IPS DF 6.9 (cell line): ENCODE results near the gene FDXR.
A peak's percentile ranks its signal among the peaks of the same experiment; 100 is the strongest.

Experiments used
- DNase-seq: peaks from one replicate; pipeline ENCODE4 v3.0.0-alpha.2; 2013; ENCODE audit warnings: low read depth, low spot score
- H3K27ac ChIP-seq: one replicate; pipeline ENCODE4 v1.5.1; 2013; ENCODE audit warnings: low read length, control low read depth
- H3K27me3 ChIP-seq: 2 replicates; pipeline ENCODE4 v1.6.1; 2013; ENCODE audit warnings: mild to moderate bottlenecking, low read length; ENCODE audit not compliant: control insufficient read depth, insufficient read depth
- H3K36me3 ChIP-seq: 2 replicates; pipeline ENCODE4 v1.6.1; 2013; ENCODE audit warnings: low read length; ENCODE audit not compliant: control insufficient read depth, insufficient read depth
- H3K4me1 ChIP-seq: 2 replicates; pipeline ENCODE4 v1.6.1; 2013; ENCODE audit warnings: low read length; ENCODE audit not compliant: control insufficient read depth, insufficient read depth
- H3K4me3 ChIP-seq: 2 replicates; pipeline ENCODE4 v1.5.1; 2013; ENCODE audit warnings: mild to moderate bottlenecking, low read length
- H3K9me3 ChIP-seq: 2 replicates; pipeline ENCODE4 v1.6.1; 2013; ENCODE audit warnings: low read length, inconsistent platforms; ENCODE audit not compliant: control insufficient read depth, insufficient read depth
- WGBS: extraction: QIAGEN DNeasy Blood & Tissue Kit; methylation state at CpG from one replicate; pipeline ENCODE4 v1.1.7; 2013; ENCODE audit warnings: mixed read lengths, missing lambda C conversion rate; ENCODE audit not compliant: insufficient read length, insufficient coverage; 5-methylcytosine and 5-hydroxymethylcytosine counted together

Gene FDXR

GRCh38 chr17:74857191-74857590, 15.6 kb downstream of the FDXR start:
- Histone ChIP-seq H3K36me3 (no peaks in the 10 kb centered on the region; the same call in 1 of the 2 replicates), H3K27ac (no peak overlapping the region), H3K4me1 (peaks cover 2% of the 10 kb centered on the region), H3K4me3 (no peak overlapping the region), H3K9me3 (no peaks in the 10 kb centered on the region), H3K27me3 (peaks cover 51% of the 10 kb centered on the region)
- 100% methylated on average over 1 of the region's 4 CpGs for WGBS
- no peak for DNase-seq

- H3K27me3 ChIP-seq = peaks cover 51% of the 10 kb centered on the region
- H3K4me3 ChIP-seq = no peak overlapping the region
- H3K4me1 ChIP-seq = peaks cover 4% of the 10 kb centered on the region
- no peak for DNase-seq
- no peaks in the 10 kb centered on the region for H3K9me3 ChIP-seq
- H3K36me3 ChIP-seq = no peaks in the 10 kb centered on the region; the same call in 1 of the 2 replicates
- WGBS = no CpG with 5 or more reads among the region's 7 CpGs
- H3K27ac ChIP-seq = no peak overlapping the region
Observed at GRCh38 chr17:74856112-74856511, 16.7 kb downstream of the FDXR start.

- no peak overlapping the region for H3K4me3 ChIP-seq
- H3K4me1 ChIP-seq = peaks cover 4% of the 10 kb centered on the region
- H3K27me3 ChIP-seq = peaks cover 48% of the 10 kb centered on the region
- WGBS = no CpG with 5 or more reads among the region's 4 CpGs
- H3K9me3 ChIP-seq = no peaks in the 10 kb centered on the region
- no peak overlapping the region for H3K27ac ChIP-seq
- H3K36me3 ChIP-seq = no peaks in the 10 kb centered on the region; the same call in 1 of the 2 replicates
- DNase-seq = no peak
Observed at GRCh38 chr17:74855323-74855722, 17.5 kb downstream of the FDXR start.

DNA sequence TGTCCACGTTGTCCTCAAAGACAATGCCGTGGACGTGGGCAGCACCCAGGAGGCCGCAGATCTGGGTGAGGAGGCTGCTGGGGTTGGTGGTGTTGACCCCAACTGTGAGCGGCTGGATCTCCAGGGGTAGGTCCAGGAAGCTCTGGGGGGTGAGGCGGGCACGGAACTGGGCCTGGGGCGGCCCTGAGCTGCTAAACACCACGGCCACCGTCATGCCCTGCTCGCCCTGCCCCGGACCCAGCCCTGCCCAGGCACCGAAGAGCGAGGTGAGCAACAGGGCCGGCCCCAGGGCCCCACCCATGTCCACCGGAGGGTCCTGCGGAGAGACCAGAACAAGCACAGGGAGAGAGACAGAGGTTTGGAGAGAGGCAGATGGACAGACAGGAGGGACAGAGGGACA, 18.0 kb downstream of the FDXR start:
- no peak overlapping the region for H3K4me3 ChIP-seq
- H3K9me3 ChIP-seq = no peaks in the 10 kb centered on the region
- H3K4me1 ChIP-seq = peaks cover 3% of the 10 kb centered on the region
- H3K36me3 ChIP-seq = no peaks in the 10 kb centered on the region; the same call in 1 of the 2 replicates
- peaks cover 43% of the 10 kb centered on the region for H3K27me3 ChIP-seq
- no peak overlapping the region for H3K27ac ChIP-seq
- WGBS = no CpG with 5 or more reads among the region's 17 CpGs
- DNase-seq = no peak

DNA sequence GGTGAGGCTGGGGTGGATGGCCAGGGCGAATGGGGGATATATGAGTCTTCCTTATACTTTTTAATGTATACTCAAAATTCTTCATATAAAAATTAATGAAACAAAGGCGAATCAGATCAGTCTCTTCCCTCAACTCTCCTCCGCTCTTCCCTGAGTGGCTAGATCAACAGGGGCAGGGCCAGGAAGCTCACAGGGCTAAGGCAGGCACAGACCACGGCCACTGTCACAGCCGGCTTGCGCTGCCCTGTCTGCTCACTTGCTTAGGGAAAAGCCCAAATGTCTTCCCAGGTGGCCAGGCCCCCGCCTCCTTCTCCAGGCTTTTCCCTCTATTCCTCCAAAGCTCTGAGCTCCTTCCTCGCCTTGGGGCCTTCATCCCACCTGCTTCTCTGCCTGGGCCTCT, 19.1 kb downstream of the FDXR start:
- Histone ChIP-seq H3K27me3 (peaks cover 34% of the 10 kb centered on the region), H3K4me3 (no peak overlapping the region), H3K9me3 (no peaks in the 10 kb centered on the region), H3K27ac (no peak overlapping the region), H3K4me1 (peaks cover 3% of the 10 kb centered on the region), H3K36me3 (no peaks in the 10 kb centered on the region; the same call in 1 of the 2 replicates)
- no peak for DNase-seq
- no CpG with 5 or more reads among the region's 8 CpGs for WGBS

DNA sequence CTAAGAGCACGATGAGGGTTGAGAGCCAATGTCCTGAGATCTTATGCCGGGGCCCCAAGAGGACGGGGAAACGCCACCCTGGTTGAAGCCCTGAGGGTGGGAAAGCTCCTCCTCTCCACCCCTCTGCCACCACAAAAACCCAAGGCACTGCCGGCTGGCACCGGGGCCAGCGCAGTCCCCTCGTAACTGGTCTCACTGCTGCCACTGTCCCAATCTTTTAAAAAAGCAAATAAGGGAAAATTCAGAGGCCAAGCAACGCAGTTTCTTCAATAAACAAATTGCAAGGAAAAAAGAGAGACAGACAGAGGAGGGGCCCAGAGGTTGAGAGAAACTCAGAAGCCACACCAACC, 19.8 kb downstream of the FDXR start:
- no peak for DNase-seq
- Histone ChIP-seq H3K27me3 (peaks cover 29% of the 10 kb centered on the region), H3K27ac (no peak overlapping the region), H3K36me3 (no peaks in the 10 kb centered on the region; the same call in 1 of the 2 replicates), H3K4me1 (peaks cover 3% of the 10 kb centered on the region), H3K9me3 (no peaks in the 10 kb centered on the region), H3K4me3 (peak overlapping the region; percentile 49; the same call in 1 of the 2 replicates)
- no CpG with 5 or more reads among the region's 9 CpGs for WGBS

DNA sequence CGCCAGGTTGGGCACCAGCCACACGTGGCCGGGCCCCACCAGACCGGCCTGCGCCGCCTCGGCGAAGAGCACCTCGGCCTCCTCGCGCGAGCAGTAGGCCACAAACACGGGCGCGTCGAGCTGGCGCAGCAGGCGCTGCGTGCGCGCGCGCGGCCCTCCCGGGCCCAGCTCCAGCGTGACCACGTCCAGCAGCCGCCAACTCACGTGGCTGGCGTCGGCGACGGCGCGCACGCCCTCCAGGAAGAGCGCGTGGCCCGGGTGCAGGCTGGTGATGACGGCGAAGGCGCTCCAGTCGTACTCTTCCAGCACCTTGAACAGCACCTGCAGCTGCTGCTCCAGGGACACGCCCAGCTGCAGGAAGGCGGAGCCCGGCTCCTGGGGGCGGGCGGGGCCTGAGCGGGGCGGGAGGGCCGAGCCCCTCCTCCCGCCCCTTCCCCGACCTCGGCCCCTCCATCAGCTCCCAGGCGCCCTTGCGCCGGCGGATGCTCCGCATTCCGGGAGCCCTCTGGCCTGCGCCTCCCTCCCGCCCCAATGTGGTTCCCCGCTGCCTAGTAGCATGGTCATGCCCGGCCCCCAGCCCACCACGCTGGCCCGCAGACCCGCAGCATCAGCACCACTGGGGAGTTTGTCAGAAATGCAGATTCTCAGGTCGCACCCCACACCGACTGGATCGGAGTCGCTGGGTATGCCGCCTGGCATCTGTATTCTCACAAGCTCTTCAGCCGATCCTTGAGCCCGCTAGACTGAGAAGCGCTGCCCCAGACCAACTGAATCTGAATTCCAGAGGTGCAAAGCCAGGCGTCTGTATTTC, 20.4 kb downstream of the FDXR start:
- H3K27me3 ChIP-seq = peaks cover 25% of the 10 kb centered on the region; the same call in 1 of the 2 replicates
- peak overlapping the region; percentile 49; the same call in 1 of the 2 replicates for H3K4me3 ChIP-seq
- no peaks in the 10 kb centered on the region; the same call in 1 of the 2 replicates for H3K36me3 ChIP-seq
- H3K4me1 ChIP-seq = peaks cover 3% of the 10 kb centered on the region
- DNase-seq = peak; percentile 75
- no peaks in the 10 kb centered on the region for H3K9me3 ChIP-seq
- no CpG with 5 or more reads among the region's 76 CpGs for WGBS
- no peak overlapping the region for H3K27ac ChIP-seq

DNA sequence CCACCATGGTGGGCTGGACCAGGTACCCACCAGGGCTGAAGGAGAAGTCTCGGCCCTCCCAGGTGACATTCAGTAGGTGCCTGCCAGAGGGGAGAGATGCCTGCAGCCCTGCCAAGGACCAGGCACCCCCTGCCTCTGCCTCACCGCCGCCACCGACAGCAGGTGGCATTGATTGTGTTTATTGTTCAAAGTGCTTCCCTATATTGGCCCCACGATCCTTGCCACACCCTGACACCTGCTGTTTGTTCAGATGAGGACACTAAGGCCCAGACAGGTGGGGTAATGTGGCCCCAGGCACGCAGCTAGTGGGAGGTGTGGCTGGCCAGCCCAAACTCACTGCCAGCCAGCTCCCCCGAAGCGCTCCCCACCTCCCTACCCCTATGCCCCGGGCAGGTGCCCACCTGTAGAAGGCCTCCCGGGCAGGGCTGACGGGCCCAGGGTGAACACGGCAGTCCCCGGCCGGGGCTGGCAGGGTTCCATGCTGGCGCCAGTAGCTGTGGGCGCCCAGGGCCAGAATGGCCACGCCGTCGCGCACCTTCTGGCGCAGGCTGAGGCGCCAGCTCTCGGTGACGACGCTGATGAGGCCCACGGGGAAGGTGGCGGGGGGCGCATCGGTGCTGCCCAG, 21.1 kb downstream of the FDXR start:
- no peak for DNase-seq
- no CpG with 5 or more reads among the region's 29 CpGs for WGBS
- no peaks in the 10 kb centered on the region for H3K9me3 ChIP-seq
- peaks cover 20% of the 10 kb centered on the region; the same call in 1 of the 2 replicates for H3K27me3 ChIP-seq
- no peak overlapping the region for H3K4me3 ChIP-seq
- H3K27ac ChIP-seq = no peak overlapping the region
- H3K4me1 ChIP-seq = peaks cover 3% of the 10 kb centered on the region
- H3K36me3 ChIP-seq = no peaks in the 10 kb centered on the region; the same call in 1 of the 2 replicates

DNA sequence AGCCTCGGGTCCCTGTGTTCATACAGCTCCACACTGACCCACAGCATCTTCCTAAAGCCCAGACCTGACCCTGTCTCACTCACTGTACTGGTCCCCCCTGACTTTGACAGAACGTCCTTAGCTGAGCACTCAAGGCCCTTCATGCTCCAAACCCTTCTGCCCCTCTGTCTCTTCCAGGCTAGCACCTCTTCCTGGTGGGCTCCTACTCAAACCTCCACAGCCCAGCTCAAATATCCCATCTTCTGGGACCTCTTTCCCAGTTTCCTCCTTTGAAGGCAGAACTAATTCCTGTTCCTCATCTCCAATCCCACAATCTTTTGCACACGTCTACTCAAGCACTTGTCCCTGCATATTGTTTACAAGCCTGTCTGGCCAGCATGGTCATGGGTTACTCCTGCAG, 21.9 kb downstream of the FDXR start:
- Histone ChIP-seq H3K27ac (no peak overlapping the region), H3K27me3 (peaks cover 18% of the 10 kb centered on the region; the same call in 1 of the 2 replicates), H3K4me3 (no peak overlapping the region), H3K4me1 (peaks cover 3% of the 10 kb centered on the region), H3K36me3 (no peaks in the 10 kb centered on the region; the same call in 1 of the 2 replicates), H3K9me3 (no peaks in the 10 kb centered on the region)
- WGBS = no CpG with 5 or more reads among the region's 3 CpGs
- DNase-seq = no peak

DNA sequence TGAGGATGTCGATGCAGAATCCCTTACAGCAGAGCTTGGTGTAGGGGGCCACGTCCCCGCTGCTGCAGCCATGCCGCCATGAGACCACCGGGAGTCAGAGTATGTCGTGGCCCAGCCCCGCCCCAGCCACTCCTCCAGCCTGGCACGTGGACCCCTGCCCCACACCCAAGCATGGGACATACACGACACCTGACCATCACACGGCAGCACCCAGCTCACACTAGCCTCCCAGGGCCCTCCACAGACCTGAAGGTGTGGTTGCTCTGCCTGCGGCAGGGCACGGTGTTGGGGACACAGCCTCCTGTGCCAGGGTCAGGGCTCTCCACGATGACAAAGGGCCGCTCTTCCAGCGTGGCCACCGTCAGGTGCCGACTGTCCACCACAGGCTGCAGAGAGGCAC, 22.5 kb downstream of the FDXR start:
- no peaks in the 10 kb centered on the region; the same call in 1 of the 2 replicates for H3K36me3 ChIP-seq
- H3K4me3 ChIP-seq = no peak overlapping the region
- DNase-seq = no peak
- no peak overlapping the region for H3K27ac ChIP-seq
- H3K9me3 ChIP-seq = no peaks in the 10 kb centered on the region
- H3K27me3 ChIP-seq = peaks cover 16% of the 10 kb centered on the region; the same call in 1 of the 2 replicates
- peaks cover 3% of the 10 kb centered on the region for H3K4me1 ChIP-seq
- WGBS = no CpG with 5 or more reads among the region's 17 CpGs
